WTC11 (cell line): ENCODE data around the gene AKAP10. TPM values are rescaled to one million over a fixed set of nuclear protein-coding genes. Genes with fewer than 3 reads are reported as not detected.

Experiments used
- ATAC-seq: fragments of 200-7000 bp; cut with Tn5 transposase; 2 replicates; pipeline ENCODE4 v1.10.0; 2021; ENCODE audit warnings: mild to moderate bottlenecking, moderate library complexity
- CTCF ChIA-PET: fragments of 300-600 bp; sonication (Branson Sonifier 250); formaldehyde crosslinking; loops from one replicate; lab custom pipeline; 2021; ENCODE audit warnings: antibody characterized with exemption; lab: Charles Lee
- POLR2A ChIA-PET: fragments of 350-600 bp; sonication (Branson Sonifier 250); formaldehyde crosslinking; loops from one replicate; lab custom pipeline; 2021; ENCODE audit warnings: antibody characterized with exemption; lab: Charles Lee
- DNase-seq: peaks from one replicate; pipeline ENCODE4 v3.0.0; 2021; ENCODE audit warnings: low spot score
- H3K27ac Mint-ChIP-seq: 2 replicates; pipeline ENCODE4 v1.8.0; 2021; ENCODE audit warnings: mixed read lengths
- H3K27me3 Mint-ChIP-seq: 2 replicates; pipeline ENCODE4 v1.8.0; 2021; ENCODE audit warnings: low read depth, mild to moderate bottlenecking, moderate library complexity, mixed read lengths
- H3K36me3 Mint-ChIP-seq: 2 replicates; pipeline ENCODE4 v1.8.0; 2021; ENCODE audit warnings: mixed read lengths
- H3K4me1 Mint-ChIP-seq: 2 replicates; pipeline ENCODE4 v1.8.0; 2022; ENCODE audit warnings: mixed read lengths
- H3K4me3 Mint-ChIP-seq: 2 replicates; pipeline ENCODE4 v1.8.0; 2021; ENCODE audit warnings: mild to moderate bottlenecking, moderate library complexity, mixed read lengths
- H3K9me3 Mint-ChIP-seq: 2 replicates; pipeline ENCODE4 v1.8.0; 2021; ENCODE audit warnings: mixed read lengths
- CTCF ChIP-seq: fragments of 200-600 bp; IDR thresholded peaks from 2 replicates; pipeline ENCODE4 v1.8.0; 2022; ENCODE audit warnings: antibody characterized with exemption
- GTF2I ChIP-seq: fragments of 250-450 bp; sonication (Bioruptor Pico); conservative IDR thresholded peaks from 2 replicates; pipeline ENCODE4 v1.4.0; 2021; ENCODE audit warnings: mild to moderate bottlenecking
- JAZF1 ChIP-seq: fragments of 250-450 bp; sonication (Bioruptor Pico); IDR thresholded peaks from 2 replicates; pipeline ENCODE4 v1.9.0; 2021; ENCODE audit warnings: moderate library complexity, mild to moderate bottlenecking, inconsistent platforms
- MLX ChIP-seq: sonication (generic); formaldehyde crosslinking; IDR thresholded peaks from 2 replicates; pipeline ENCODE4 v1.8.1; 2023; ENCODE audit warnings: mild to moderate bottlenecking, missing genetic modification reagents, moderate library complexity
- MYBL2 ChIP-seq: sonication (generic); formaldehyde crosslinking; IDR thresholded peaks from 2 replicates; pipeline ENCODE4 v1.8.1; 2023; ENCODE audit warnings: mild to moderate bottlenecking, moderate library complexity, missing genetic modification reagents
- NFE2L1 ChIP-seq: sonication (generic); formaldehyde crosslinking; IDR thresholded peaks from 2 replicates; pipeline ENCODE4 v1.8.1; 2023; ENCODE audit warnings: missing genetic modification reagents
- RORB ChIP-seq: fragments of 250-450 bp; sonication (Bioruptor Pico); IDR thresholded peaks from 2 replicates; pipeline ENCODE4 v1.9.0; 2021; ENCODE audit warnings: mild to moderate bottlenecking
- SMAD4 ChIP-seq: sonication (generic); formaldehyde crosslinking; IDR thresholded peaks from 2 replicates; pipeline ENCODE4 v1.8.0; 2022; ENCODE audit warnings: mild to moderate bottlenecking, missing genetic modification reagents
- TEAD1 ChIP-seq: sonication (generic); formaldehyde crosslinking; IDR thresholded peaks from 2 replicates; pipeline ENCODE4 v1.8.0; 2022; ENCODE audit warnings: mild to moderate bottlenecking, missing genetic modification reagents
- ZNF423 ChIP-seq: fragments of 250-450 bp; sonication (Bioruptor Pico); IDR thresholded peaks from 2 replicates; pipeline ENCODE4 v2.1.2; 2022; ENCODE audit warnings: mild to moderate bottlenecking, moderate library complexity
- ZSCAN18 ChIP-seq: fragments of 250-450 bp; sonication (Bioruptor Pico); IDR thresholded peaks from 2 replicates; pipeline ENCODE4 v2.1.2; 2022; ENCODE audit warnings: mild to moderate bottlenecking, moderate library complexity
- total RNA-seq: library from RNA; stranded (reverse); gene quantifications from 3 replicates; pipeline ENCODE4 v1.2.3, GENCODE V29; 2021
- TF ChIP-seq, protein P1 (sequence below): sonication (generic); formaldehyde crosslinking; IDR thresholded peaks from 2 replicates; pipeline ENCODE4 v1.8.0; 2022; ENCODE audit warnings: mild to moderate bottlenecking, missing genetic modification reagents
- TF ChIP-seq, protein P2 (sequence below): sonication (generic); formaldehyde crosslinking; IDR thresholded peaks from 2 replicates; pipeline ENCODE4 v1.8.1; 2022; ENCODE audit warnings: low read depth, mild to moderate bottlenecking, moderate library complexity, missing genetic modification reagents, borderline replicate concordance
- TF ChIP-seq, protein P3 (sequence below): sonication (generic); formaldehyde crosslinking; IDR thresholded peaks from 2 replicates; pipeline ENCODE4 v1.8.0; 2023; ENCODE audit warnings: missing genetic modification reagents, mild to moderate bottlenecking, borderline replicate concordance
- TF ChIP-seq, protein P4 (sequence below): sonication (generic); formaldehyde crosslinking; IDR thresholded peaks from 2 replicates; pipeline ENCODE4 v1.8.0; 2022; ENCODE audit warnings: mild to moderate bottlenecking, missing genetic modification reagents

AKAP10 gene
- total RNA-seq, 1 experiment from 2014 or later, result 29.9 TPM

DNA sequence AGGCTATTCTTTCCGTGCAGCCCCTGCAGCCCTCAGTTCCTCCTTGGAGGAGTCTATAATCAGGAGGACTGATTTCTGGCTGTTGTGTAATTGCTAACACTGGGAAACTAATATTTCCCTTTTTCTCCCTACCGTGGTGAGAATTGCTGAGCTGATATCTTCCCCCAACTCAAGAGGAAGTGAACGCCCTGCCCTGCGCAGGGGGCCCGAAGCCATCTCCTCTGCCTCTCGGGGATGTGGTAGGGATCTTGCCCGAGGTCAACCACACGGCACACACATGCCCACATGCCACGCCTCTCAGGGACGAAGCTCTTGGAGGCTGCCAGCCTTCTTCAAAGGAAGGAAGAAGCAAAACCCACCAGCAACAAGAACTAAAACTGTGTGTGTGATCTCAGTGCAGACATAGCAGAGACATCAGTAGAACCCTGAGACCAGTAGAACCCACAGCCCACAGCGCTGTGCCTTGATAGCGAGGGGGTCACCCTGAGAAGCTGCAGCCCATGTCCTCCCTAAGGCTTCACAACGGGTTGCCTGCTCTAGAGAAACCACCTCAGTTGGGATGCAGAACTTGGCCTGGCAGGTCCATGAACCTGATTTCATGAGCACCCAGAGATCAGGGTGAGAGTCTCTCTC is 101.0 kb downstream of the AKAP10 start (continued):
- no peak for TF ChIP-seq MLX (CRISPR knock-in tag)
- no peak for TF ChIP-seq SMAD4 (CRISPR knock-in tag)

- ATAC-seq (no peak), DNase-seq (no peak)
- H3K9me3 Mint-ChIP-seq, result 0 out of 2 replicates have a peak, but pooled peaks cover 3% of the 10 kb centered on the region
- no peaks in the 10 kb centered on the region for H3K36me3 Mint-ChIP-seq
- H3K27ac Mint-ChIP-seq, result no peak overlapping the region
- ChIA-PET CTCF (no interaction called here), POLR2A (no interaction called here)
- TF ChIP-seq JAZF1 (CRISPR knock-in tag), result no peak
- TF ChIP-seq ZNF423 (CRISPR knock-in tag), result no peak
- TF ChIP-seq GTF2I (CRISPR knock-in tag), result no peak
- TF ChIP-seq CTCF, result no peak
- no peak for TF ChIP-seq TEAD1 (CRISPR knock-in tag)
- TF ChIP-seq, protein P1, sequence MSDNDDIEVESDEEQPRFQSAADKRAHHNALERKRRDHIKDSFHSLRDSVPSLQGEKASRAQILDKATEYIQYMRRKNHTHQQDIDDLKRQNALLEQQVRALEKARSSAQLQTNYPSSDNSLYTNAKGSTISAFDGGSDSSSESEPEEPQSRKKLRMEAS (CRISPR knock-in tag), result no peak
- no peak for TF ChIP-seq MYBL2 (CRISPR knock-in tag)
- no peak for TF ChIP-seq NFE2L1 (CRISPR knock-in tag)
- TF ChIP-seq, protein P2, sequence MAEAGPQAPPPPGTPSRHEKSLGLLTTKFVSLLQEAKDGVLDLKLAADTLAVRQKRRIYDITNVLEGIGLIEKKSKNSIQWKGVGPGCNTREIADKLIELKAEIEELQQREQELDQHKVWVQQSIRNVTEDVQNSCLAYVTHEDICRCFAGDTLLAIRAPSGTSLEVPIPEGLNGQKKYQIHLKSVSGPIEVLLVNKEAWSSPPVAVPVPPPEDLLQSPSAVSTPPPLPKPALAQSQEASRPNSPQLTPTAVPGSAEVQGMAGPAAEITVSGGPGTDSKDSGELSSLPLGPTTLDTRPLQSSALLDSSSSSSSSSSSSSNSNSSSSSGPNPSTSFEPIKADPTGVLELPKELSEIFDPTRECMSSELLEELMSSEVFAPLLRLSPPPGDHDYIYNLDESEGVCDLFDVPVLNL (CRISPR knock-in tag), result no peak
- no peak for TF ChIP-seq ZSCAN18
- TF ChIP-seq, protein P3, sequence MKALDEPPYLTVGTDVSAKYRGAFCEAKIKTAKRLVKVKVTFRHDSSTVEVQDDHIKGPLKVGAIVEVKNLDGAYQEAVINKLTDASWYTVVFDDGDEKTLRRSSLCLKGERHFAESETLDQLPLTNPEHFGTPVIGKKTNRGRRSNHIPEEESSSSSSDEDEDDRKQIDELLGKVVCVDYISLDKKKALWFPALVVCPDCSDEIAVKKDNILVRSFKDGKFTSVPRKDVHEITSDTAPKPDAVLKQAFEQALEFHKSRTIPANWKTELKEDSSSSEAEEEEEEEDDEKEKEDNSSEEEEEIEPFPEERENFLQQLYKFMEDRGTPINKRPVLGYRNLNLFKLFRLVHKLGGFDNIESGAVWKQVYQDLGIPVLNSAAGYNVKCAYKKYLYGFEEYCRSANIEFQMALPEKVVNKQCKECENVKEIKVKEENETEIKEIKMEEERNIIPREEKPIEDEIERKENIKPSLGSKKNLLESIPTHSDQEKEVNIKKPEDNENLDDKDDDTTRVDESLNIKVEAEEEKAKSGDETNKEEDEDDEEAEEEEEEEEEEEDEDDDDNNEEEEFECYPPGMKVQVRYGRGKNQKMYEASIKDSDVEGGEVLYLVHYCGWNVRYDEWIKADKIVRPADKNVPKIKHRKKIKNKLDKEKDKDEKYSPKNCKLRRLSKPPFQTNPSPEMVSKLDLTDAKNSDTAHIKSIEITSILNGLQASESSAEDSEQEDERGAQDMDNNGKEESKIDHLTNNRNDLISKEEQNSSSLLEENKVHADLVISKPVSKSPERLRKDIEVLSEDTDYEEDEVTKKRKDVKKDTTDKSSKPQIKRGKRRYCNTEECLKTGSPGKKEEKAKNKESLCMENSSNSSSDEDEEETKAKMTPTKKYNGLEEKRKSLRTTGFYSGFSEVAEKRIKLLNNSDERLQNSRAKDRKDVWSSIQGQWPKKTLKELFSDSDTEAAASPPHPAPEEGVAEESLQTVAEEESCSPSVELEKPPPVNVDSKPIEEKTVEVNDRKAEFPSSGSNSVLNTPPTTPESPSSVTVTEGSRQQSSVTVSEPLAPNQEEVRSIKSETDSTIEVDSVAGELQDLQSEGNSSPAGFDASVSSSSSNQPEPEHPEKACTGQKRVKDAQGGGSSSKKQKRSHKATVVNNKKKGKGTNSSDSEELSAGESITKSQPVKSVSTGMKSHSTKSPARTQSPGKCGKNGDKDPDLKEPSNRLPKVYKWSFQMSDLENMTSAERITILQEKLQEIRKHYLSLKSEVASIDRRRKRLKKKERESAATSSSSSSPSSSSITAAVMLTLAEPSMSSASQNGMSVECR (CRISPR knock-in tag), result no peak
- no peak for TF ChIP-seq RORB
- TF ChIP-seq, protein P4, sequence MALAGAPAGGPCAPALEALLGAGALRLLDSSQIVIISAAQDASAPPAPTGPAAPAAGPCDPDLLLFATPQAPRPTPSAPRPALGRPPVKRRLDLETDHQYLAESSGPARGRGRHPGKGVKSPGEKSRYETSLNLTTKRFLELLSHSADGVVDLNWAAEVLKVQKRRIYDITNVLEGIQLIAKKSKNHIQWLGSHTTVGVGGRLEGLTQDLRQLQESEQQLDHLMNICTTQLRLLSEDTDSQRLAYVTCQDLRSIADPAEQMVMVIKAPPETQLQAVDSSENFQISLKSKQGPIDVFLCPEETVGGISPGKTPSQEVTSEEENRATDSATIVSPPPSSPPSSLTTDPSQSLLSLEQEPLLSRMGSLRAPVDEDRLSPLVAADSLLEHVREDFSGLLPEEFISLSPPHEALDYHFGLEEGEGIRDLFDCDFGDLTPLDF (CRISPR knock-in tag), result no peak
- peaks cover 14% of the 10 kb centered on the region for H3K27me3 Mint-ChIP-seq
- no peaks in the 10 kb centered on the region for H3K4me1 Mint-ChIP-seq
- no peak overlapping the region for H3K4me3 Mint-ChIP-seq
Observed at GRCh38 chr17:19874256-19874655, 103.4 kb downstream of the AKAP10 start.
